A549 treated with CpdA at 1 μM for 4 hours (cell line): ENCODE measurements around the gene TSHB. TPM values are rescaled to one million over a fixed set of nuclear protein-coding genes. Genes with fewer than 3 reads are reported as not detected.

Source experiments
- total RNA-seq: library from RNA; stranded (reverse); fragments of 200-300 nt; extraction: Qiagen RNA extraction; gene quantifications from 5 replicates; pipeline ENCODE4 v1.2.3, GENCODE V29; 2022; ENCODE audit warnings: low read depth

TSHB gene
- not detected in 5 replicates for total RNA-seq

DNA sequence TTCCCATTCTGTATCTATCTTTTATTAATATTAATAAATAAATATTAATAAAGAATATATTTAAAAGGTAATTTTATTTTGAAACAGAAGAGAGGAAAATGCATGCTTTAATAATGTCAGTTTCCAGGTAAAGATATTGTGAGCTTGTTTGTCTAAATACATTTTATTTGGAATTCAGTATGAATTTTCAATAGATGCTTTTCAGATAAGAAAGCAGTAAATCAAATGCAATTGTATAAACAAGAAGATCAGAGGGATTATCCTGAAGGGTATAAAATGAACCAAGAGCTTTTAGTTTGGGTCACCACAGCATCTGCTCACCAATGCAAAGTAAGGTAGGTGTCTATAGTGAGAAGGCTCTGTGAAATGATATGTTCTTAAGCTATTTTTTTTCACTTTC is at the start of gene TSHB:
Gene TSHB (plus strand): TSS at position 301 of the 400 bp plus-strand sequence. CDS start 3,537 bp downstream, outside the sequence.

Other genes with a start within 250 kb of the TSHB start
- 16.1 to 20.7 TPM (median 17.4 TPM) in 5 replicates for gene SIKE1, start 249.1 kb upstream of the TSHB start, total RNA-seq
- gene SYCP1, start 175.0 kb upstream of the TSHB start, total RNA-seq, result not detected in 5 replicates
- gene TSPAN2, start 59.7 kb downstream of the TSHB start, total RNA-seq, result 0.63 to 1.3 TPM (median 1.2 TPM) in 5 replicates